Muscle of arm (tissue), 12 donors: Measurements from ENCODE around the gene EPHB1. TPM values are rescaled to one million over a fixed set of nuclear protein-coding genes. Genes with fewer than 3 reads are reported as not detected.

ENCODE experiments used
- DNase-seq: peaks from one replicate; pipeline ENCODE4 v3.0.0-alpha.2; 2013
- polyA plus RNA-seq, 12 donors: library from polyadenylated mRNA; unstranded; fragments of 120-200 nt; gene quantifications; one replicate each; pipeline ENCODE4 v1.2.1, GENCODE V29; 2013; ENCODE audit not compliant: insufficient read length in 12 of 12

The EPHB1 gene
- polyA plus RNA-seq, 12 donors = 7.2 to 59.6 (median 40.0) TPM; not detected in 1

DNA sequence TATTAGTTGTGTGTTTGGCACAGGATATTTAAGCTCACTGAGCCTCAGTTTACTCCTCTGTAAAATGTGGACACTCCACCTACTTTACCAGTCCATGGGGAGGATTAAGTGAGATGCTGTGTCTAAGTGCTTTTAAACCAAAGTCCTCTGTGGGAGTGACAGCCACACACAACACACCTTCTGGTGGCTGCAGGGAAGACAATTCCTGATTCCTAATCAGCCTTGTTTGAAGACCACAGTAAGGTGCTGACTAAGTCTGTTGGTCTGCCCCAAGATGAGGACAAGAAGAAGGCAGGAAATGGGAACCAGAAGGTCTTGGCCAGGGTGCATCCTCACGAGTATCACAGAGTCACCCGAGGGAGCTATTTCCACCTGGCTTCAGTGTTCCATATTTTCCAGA lies 52.3 kb downstream of the EPHB1 start:
- no peak for DNase-seq

GRCh38 chr3:134849561-134849960 lies 54.5 kb downstream of the EPHB1 start:
- no peak for DNase-seq

- no peak for DNase-seq
Measured at GRCh38 chr3:134850761-134851160, 55.7 kb downstream of the EPHB1 start.

DNA sequence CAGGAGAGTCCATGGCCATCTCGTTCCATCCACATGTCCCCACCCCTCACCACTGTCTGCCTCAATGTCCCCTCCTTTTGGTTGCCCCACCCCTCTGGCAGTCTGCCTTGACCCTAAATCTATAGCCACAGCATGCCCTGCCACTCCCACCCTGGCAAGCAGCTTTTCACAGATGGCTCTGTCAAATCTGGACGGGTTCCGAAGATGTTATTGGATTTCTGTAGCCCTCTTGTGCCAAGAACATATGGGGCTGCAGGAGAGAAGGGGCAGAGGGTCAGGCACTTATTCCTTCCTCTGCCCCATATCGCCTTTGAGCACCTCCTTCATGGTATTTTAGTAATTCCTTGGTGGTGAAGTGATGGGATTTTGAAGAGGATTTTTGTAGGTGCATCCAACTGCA lies 57.1 kb downstream of the EPHB1 start:
- no peak for DNase-seq

- no peak for DNase-seq
Measured at GRCh38 chr3:134852893-134853351, 57.9 kb downstream of the EPHB1 start.

GRCh38 chr3:134854254-134854653 lies 59.2 kb downstream of the EPHB1 start:
- no peak for DNase-seq

GRCh38 chr3:134857356-134857755 lies 62.3 kb downstream of the EPHB1 start:
- no peak for DNase-seq

- DNase-seq = no peak
Measured at GRCh38 chr3:134857776-134858362, 62.8 kb downstream of the EPHB1 start.

DNA sequence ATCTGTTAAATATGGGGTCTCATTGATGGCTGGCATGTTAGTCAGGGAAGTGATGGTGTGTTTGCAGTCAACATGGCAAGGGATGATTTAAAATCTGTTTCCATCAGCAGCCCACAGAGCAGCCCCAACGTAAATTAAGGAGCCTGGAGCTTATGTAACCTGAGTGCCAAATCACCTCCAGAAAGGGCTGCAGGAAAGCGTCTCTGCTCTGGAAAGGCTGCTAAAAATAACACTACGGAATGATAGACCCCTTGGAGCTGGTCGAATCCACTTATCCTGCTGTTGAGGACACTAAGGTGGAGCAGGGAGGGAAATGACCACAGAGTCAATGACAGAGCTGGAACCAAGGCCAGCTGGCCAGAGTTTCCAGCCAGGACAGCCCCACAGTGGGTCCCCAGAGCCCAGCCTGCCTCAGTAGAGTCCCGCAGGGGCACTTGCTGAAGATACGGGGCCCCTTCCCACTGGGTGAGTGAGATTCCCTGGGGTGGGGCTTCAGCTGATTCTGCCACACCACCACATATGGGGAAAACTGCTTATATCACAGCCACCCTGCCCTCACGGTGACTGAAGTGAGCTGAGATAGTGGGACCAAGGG lies 63.5 kb downstream of the EPHB1 start:
- DNase-seq = no peak

DNA sequence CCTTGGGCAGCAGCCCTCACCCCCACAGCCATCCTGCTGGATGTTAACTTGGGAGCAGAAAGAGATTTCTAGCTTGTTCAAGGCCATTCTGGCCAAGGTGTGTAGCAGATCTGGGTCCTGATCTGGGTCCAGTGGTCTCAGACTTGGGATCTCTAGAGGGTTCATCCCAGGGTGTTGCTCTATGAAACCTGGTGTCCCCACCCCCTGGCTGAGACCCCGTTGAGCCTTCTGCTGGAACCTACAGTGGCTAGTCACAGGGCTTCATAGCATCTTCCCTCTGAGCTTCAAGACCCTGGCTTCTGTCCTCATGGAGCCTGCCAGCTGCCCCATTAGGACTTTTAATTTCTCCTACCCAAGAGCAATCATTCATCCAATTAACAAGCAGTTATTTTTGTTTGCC lies 64.3 kb downstream of the EPHB1 start:
- no peak for DNase-seq

- DNase-seq = no peak
Measured at GRCh38 chr3:134860141-134860540, 65.1 kb downstream of the EPHB1 start.

DNA sequence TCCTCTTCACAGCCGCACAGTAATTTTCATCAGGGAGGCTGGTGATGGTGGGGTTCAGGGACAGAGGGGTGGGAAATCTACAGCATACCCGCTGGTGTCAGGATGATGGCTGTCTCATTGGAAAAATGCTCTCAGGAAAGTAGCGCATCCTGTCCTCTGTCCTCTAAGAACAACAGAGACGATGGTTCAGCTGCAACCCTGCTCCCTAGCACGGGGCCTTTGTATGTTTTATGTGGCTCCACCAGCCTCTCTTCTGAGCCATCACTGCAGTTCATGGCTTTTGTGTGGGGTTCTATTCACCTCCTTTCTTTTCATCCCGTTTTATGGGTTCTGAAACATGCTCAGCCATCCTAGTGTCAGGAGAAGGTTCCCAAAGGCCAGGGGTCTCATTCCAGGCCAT lies 68.9 kb downstream of the EPHB1 start:
- DNase-seq = no peak

DNA sequence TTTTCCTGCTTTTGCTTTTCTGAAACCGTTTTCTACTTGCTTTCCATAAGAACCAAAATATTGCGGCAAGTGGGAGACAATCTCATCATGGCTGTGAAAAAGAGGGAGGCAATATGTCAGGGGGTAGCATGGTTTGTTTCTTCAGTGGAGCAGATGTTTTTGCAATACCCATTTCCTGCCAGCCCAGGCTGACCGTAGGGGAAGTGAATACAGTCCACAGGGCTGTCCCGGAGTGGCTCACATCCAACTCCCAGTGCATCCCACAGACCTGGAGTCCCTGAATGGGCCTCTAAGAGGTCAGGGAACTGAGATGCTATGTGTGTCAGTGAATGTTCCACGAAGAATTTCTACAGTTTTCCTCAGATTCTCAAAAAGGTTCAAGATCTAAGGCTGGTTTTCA lies 69.6 kb downstream of the EPHB1 start:
- DNase-seq = no peak

DNA sequence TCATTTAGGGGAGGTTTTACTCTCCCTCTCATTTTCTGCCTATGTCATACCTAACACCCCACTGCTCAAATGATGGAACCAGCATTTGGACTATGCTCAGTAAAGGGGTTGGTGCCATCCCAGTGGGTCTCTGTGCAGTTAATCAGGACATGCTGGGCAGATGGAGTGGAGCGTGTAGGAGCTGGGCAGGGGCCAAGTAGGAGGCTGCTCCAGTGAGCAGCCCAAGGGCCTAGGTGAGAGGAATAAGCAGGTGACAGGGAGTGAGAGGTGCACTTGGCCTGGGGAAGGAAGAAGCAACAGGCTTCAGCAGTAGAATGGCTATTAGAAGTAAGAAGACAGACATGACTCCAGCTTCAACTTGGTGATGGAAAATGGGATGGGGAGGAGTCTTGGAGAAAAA lies 72.2 kb downstream of the EPHB1 start:
- no peak for DNase-seq

DNA sequence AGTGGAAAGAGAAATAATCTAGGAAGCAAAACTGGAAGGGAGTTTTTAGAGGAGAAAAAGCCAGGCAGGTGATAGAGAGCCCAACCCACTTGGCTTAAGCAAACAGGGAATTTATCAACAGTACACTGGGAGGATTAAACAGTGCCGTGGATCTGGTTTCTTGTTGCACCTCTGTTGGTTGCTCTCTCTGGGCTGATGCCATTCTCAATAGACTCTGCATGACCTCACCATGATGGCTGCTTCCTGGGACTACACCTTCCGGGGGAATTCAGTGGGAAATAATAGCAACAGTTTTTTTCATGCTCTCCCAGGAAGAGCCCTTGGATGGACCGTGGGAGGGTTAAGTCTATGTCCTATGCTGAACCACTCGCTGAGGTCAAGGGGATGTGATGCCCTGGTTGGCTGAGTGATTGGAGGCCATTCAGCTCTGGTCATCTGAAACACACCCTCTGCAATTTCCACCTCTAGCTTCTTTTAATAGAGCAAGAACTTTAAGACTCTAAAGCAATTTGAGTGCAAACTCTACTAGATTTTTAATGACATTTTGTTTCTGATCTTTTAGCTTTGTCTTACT lies 74.2 kb downstream of the EPHB1 start:
- DNase-seq = no peak

- no peak for DNase-seq
Measured at GRCh38 chr3:134871818-134872217, 76.8 kb downstream of the EPHB1 start.

GRCh38 chr3:134872440-134873388 lies 77.7 kb downstream of the EPHB1 start:
- DNase-seq = no peak

DNA sequence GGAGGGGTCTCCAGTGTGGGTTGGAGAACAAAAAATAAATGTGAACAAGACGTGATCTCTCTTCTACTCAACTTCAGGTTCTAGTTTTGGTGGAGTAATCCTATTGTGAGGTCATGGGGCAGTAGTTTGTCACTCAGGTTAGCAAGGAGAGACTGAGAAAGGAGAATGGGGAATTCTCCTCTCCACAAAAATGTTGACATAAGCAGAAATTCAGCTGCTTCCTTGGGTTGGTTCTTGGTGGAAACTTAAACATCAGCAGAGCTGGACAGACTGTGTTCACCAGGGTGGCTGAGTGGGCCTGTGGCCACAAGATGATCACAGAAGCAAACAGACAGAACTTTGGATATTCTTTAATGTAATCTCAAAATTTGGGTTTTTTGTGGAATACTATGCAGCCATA lies 78.7 kb downstream of the EPHB1 start:
- DNase-seq = no peak

GRCh38 chr3:134874737-134875413 lies 79.8 kb downstream of the EPHB1 start:
- no peak for DNase-seq

DNA sequence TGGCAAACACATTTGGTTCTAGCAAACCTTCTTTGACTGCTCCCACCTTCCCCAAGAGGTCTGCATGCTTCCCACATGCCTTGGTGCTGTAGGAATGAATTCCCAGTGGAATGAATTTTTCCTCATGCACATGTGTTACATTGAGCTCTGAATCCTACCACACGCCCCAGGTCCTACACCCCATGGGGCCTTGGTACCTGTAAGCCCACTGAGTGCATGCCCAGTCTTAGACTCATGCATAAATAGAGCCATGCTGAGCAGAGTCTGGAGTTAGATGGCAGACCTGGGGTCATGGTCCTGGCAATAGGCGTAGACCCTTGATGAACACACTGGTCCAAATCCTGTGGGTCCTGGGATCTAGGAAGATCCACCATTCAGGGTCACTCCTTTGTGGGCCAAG lies 81.8 kb downstream of the EPHB1 start:
- DNase-seq = no peak

- DNase-seq = no peak
Measured at GRCh38 chr3:134877788-134878187, 82.7 kb downstream of the EPHB1 start.

DNA sequence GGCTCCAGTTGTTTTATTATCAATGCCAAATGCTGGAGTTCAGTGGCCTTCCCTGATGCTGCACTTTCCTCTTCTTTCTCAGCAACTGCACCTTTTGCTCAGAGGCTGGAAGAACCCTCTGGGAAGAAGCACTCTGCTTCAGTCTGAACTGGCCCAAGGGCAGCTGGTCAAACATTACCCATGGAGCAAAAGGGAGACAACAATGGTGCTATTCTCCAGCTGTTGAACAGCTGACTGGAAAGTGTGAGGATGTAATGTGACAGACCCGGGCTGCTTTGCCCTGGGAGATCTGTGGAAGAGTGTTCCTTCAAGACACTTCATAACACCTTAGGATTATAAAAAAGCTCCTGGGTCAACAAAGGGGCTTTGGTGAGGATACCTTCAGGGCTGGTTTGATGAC lies 84.9 kb downstream of the EPHB1 start:
- DNase-seq = no peak
